HCT116 (cell line): ENCODE measurements around the gene RBM42. TPM values are rescaled to one million over a fixed set of nuclear protein-coding genes. Genes with fewer than 3 reads are reported as not detected.

Source experiments
- ATAC-seq: fragments of 200-7000 bp; cut with Tn5 transposase; 2 replicates; pipeline ENCODE4 v1.9.1; 2020; ENCODE audit warnings: mild to moderate bottlenecking, moderate library complexity
- BruUV-seq: library from RNA; stranded (reverse); fragments of 400-500 nt; replicated peaks from 2 replicates; lab custom pipeline; 2021; lab: Mats Ljungman, UMichigan
- CTCF ChIA-PET: fragments of 300-600 bp; sonication (Branson Sonifier 250); formaldehyde crosslinking; loops from one replicate; lab custom pipeline; 2021; ENCODE audit warnings: antibody characterized with exemption; lab: Charles Lee
- POLR2A ChIA-PET: fragments of 300-600, 350-600 bp; sonication (Branson Sonifier 250); formaldehyde crosslinking; loops from one replicate; lab custom pipeline; 2021; ENCODE audit warnings: antibody characterized with exemption; lab: Charles Lee
- RAD21 ChIA-PET, 2 experiments: fragments of 300-600 bp; sonication (Branson Sonifier 250); formaldehyde crosslinking; loops; one replicate each; lab custom pipeline; 2023; ENCODE audit warnings: low total read pairs in 2 of 2; ENCODE audit not compliant: uncharacterized antibody in 2 of 2, unreplicated experiment in 2 of 2, low non-redundant PET in 1 of 2; lab: Charles Lee
- DNase-seq: peaks from one replicate; pipeline ENCODE4 v3.0.0-alpha.2; 2010; ENCODE audit warnings: low read depth, low spot score
- H2AFZ ChIP-seq: fragments of 200-600 bp; shearing (Covaris generic), sonication (generic); 2 replicates; pipeline ENCODE4 v1.6.1; 2017; ENCODE audit warnings: low read depth, mixed run types, mixed read lengths, antibody characterized with exemption, low read length; ENCODE audit not compliant: poor library complexity, severe bottlenecking
- H3K27ac ChIP-seq: 2 replicates; pipeline ENCODE4 v1.5.1; 2012; ENCODE audit warnings: low read depth, low read length
- H3K27me3 ChIP-seq: fragments of 200-600 bp; sonication (generic); 2 replicates; pipeline ENCODE4 v1.6.1; 2016; ENCODE audit warnings: mixed run types, low read length, mixed read lengths; ENCODE audit not compliant: insufficient read depth
- H3K36me3 ChIP-seq, 2 experiments: fragments of 200-500 bp in 1 of 2; fragments of 200-600 bp in 1 of 2; sonication (Bioruptor generic) in 1 of 2; sonication (generic) in 1 of 2; 2 replicates each; pipeline versions ENCODE4 v1.5.1 to v1.6.1; 2014 to 2016; ENCODE audit warnings: low read length in 2 of 2, inconsistent platforms in 1 of 2, mixed read lengths in 1 of 2, mixed run types in 1 of 2; ENCODE audit not compliant: insufficient read depth in 2 of 2, control insufficient read depth in 1 of 2
- H3K4me1 ChIP-seq, 2 experiments: fragments of 200-600 bp in 1 of 2; sonication (generic) in 1 of 2; 2 replicates each; pipeline versions ENCODE4 v1.5.1 to v1.6.1; 2012 to 2017; ENCODE audit warnings: low read length in 2 of 2, inconsistent platforms in 1 of 2, mild to moderate bottlenecking in 1 of 2, mixed read lengths in 1 of 2, mixed run types in 1 of 2, moderate library complexity in 1 of 2; ENCODE audit not compliant: insufficient read depth in 2 of 2, control insufficient read depth in 1 of 2
- H3K4me2 ChIP-seq: fragments of 200-600 bp; sonication (generic); 2 replicates; pipeline ENCODE4 v1.6.1; 2017; ENCODE audit warnings: mixed run types, low read length, mixed read lengths
- H3K4me3 ChIP-seq, 2 experiments: fragments of 200-600 bp in 1 of 2; sonication (generic) in 1 of 2; replicated peaks in 1 of 2; 2 replicates each; pipeline ENCODE4 v1.5.1; 2011 to 2016; ENCODE audit warnings: low read length in 2 of 2, control low read depth in 1 of 2, low read depth in 1 of 2, mild to moderate bottlenecking in 1 of 2, mixed read lengths in 1 of 2, mixed run types in 1 of 2
- H3K79me2 ChIP-seq: fragments of 200-600 bp; sonication (generic); 2 replicates; pipeline ENCODE4 v1.6.1; 2017; ENCODE audit warnings: mild to moderate bottlenecking, mixed run types, low read length, moderate library complexity, mixed read lengths; ENCODE audit not compliant: insufficient read depth
- H3K9ac ChIP-seq: fragments of 200-600 bp; sonication (generic); 2 replicates; pipeline ENCODE4 v1.6.1; 2016; ENCODE audit warnings: low read length, mixed read lengths
- H3K9me2 ChIP-seq: fragments of 200-600 bp; sonication (generic), shearing (Covaris generic); 2 replicates; pipeline ENCODE4 v1.6.1; 2017; ENCODE audit warnings: mixed run types, mild to moderate bottlenecking, moderate library complexity; ENCODE audit not compliant: insufficient read depth
- H3K9me3 ChIP-seq, 2 experiments: fragments of 200-500 bp in 1 of 2; fragments of 200-600 bp in 1 of 2; sonication (Bioruptor generic) in 1 of 2; sonication (generic) in 1 of 2; 2 replicates each; pipeline ENCODE4 v1.6.1; 2014 to 2017; ENCODE audit warnings: low read length in 2 of 2, mixed read lengths in 2 of 2, inconsistent platforms in 1 of 2, low read depth in 1 of 2, mild to moderate bottlenecking in 1 of 2, mixed run types in 1 of 2, moderate library complexity in 1 of 2; ENCODE audit not compliant: control insufficient read depth in 1 of 2, insufficient read depth in 1 of 2
- H4K20me1 ChIP-seq: fragments of 200-600 bp; sonication (generic), shearing (Covaris generic); 2 replicates; pipeline ENCODE4 v1.6.1; 2017; ENCODE audit warnings: mixed run types, mild to moderate bottlenecking, moderate library complexity; ENCODE audit not compliant: insufficient read depth
- ATF3 ChIP-seq: IDR thresholded peaks from 2 replicates; pipeline ENCODE4 v1.6.1; 2012
- CBX3 ChIP-seq: IDR thresholded peaks from 2 replicates; pipeline ENCODE4 v1.6.1; 2012; ENCODE audit warnings: low read depth
- ELF1 ChIP-seq: IDR thresholded peaks from 2 replicates; pipeline ENCODE4 v1.6.1; 2012; ENCODE audit warnings: low read depth, borderline replicate concordance
- EZH2 ChIP-seq: fragments of 200-600 bp; sonication (generic); IDR thresholded peaks from 2 replicates; pipeline ENCODE4 v1.6.1; 2017; ENCODE audit warnings: antibody characterized with exemption, mixed run types
- EZH2phosphoT487 ChIP-seq: fragments of 200-600 bp; IDR thresholded peaks from 2 replicates; pipeline ENCODE4 v1.6.1; 2018; ENCODE audit warnings: antibody characterized with exemption, borderline replicate concordance
- FOSL1 ChIP-seq: IDR thresholded peaks from 2 replicates; pipeline ENCODE4 v1.6.1; 2012; ENCODE audit warnings: low read depth
- JUND ChIP-seq: IDR thresholded peaks from 2 replicates; pipeline ENCODE4 v1.6.1; 2012
- MAX ChIP-seq: IDR thresholded peaks from 2 replicates; pipeline ENCODE4 v1.6.1; 2012
- POLR2A ChIP-seq: IDR thresholded peaks from 2 replicates; pipeline ENCODE4 v1.7.0; 2011; ENCODE audit warnings: borderline replicate concordance; ENCODE audit not compliant: insufficient read depth, insufficient read length; ENCODE audit errors: extremely low read depth
- POLR2AphosphoS5 ChIP-seq: IDR thresholded peaks from 2 replicates; pipeline ENCODE4 v1.6.1; 2011; ENCODE audit warnings: mild to moderate bottlenecking, low read depth, low read length, moderate library complexity
- RAD21 ChIP-seq: IDR thresholded peaks from 2 replicates; pipeline ENCODE4 v1.6.1; 2012; ENCODE audit warnings: low read depth, mild to moderate bottlenecking
- REST ChIP-seq: IDR thresholded peaks from 2 replicates; pipeline ENCODE4 v1.6.1; 2012; ENCODE audit warnings: low read depth
- SIN3A ChIP-seq: IDR thresholded peaks from 2 replicates; pipeline ENCODE4 v1.6.1; 2012; ENCODE audit warnings: low read depth
- SP1 ChIP-seq: IDR thresholded peaks from 2 replicates; pipeline ENCODE4 v1.6.1; 2012; ENCODE audit warnings: low read depth
- TCF7L2 ChIP-seq: IDR thresholded peaks from 2 replicates; pipeline ENCODE4 v1.7.0; 2011; ENCODE audit warnings: borderline replicate concordance, inconsistent platforms; ENCODE audit not compliant: insufficient read depth, insufficient read length; ENCODE audit errors: extremely low read depth
- ZBTB33 ChIP-seq: IDR thresholded peaks from 2 replicates; pipeline ENCODE4 v1.6.1; 2011; ENCODE audit warnings: mild to moderate bottlenecking, low read length, moderate library complexity; ENCODE audit not compliant: insufficient replicate concordance; ENCODE audit errors: extremely low read depth
- ZFX ChIP-seq: fragments of 450-650 bp; IDR thresholded peaks from 2 replicates; pipeline ENCODE4 v1.6.1; 2017
- intact Hi-C: fragments of 100-400 bp; cut with micrococcal nuclease; formaldehyde crosslinking; loops from 2 replicates; pipeline ENCODE4 v1.10.0; 2022
- total RNA-seq: library from RNA; stranded (reverse); gene quantifications from one replicate; pipeline ENCODE4 v1.2.1, GENCODE V29; 2021; ENCODE audit not compliant: unreplicated experiment

Gene RBM42
- total RNA-seq, 1 experiment from 2014 or later: 87.2 TPM

- no peaks in the 10 kb centered on the region for H3K79me2 ChIP-seq
- POLR2A ChIA-PET: interaction anchor here (0.7 kb wide), 1 partner anchor 11 kb away, joined by 3 read pairs; the partner anchor contains the start of gene COX6B1
- no peaks in the 10 kb centered on the region for H4K20me1 ChIP-seq
- H3K4me1 ChIP-seq: 0 out of 4 replicates have a peak, but pooled peaks cover 0 to 4% of the 10 kb centered on the region in 2 experiments
- intact Hi-C loops: no loop called here
- no TSS peak for BruUV-seq
- H3K4me2 ChIP-seq: no peak overlapping the region
- no peak for ATAC-seq
- H3K4me3 ChIP-seq: no peak overlapping the region
- H3K27ac ChIP-seq: no peak overlapping the region
- H3K36me3 ChIP-seq: peaks cover 21 to 25% of the 10 kb centered on the region in 2 experiments; a peak in 3 of 4 replicates
- H3K9ac ChIP-seq: no peak overlapping the region
- DNase-seq: no peak
- CTCF ChIA-PET: no interaction called here
- no peak overlapping the region for H2AFZ ChIP-seq
- H3K27me3 ChIP-seq: no peaks in the 10 kb centered on the region
- H3K9me2 ChIP-seq: no peaks in the 10 kb centered on the region
- H3K9me3 ChIP-seq: no peaks in the 10 kb centered on the region
- RAD21 ChIA-PET: no interaction called here
- TF ChIP-seq ZFX (no peak), EZH2 (no peak), TCF7L2 (no peak), ELF1 (no peak), RAD21 (no peak)
Observed at GRCh38 chr19:35637165-35637564, 8.3 kb downstream of the RBM42 start.

GRCh38 chr19:35639321-35639639 is 10.4 kb downstream of the RBM42 start:
- no peak for ATAC-seq
- Histone ChIP-seq H4K20me1 (no peaks in the 10 kb centered on the region), H3K9me3 (no peaks in the 10 kb centered on the region), H3K9ac (no peak overlapping the region), H3K36me3 (peaks cover 9 to 16% of the 10 kb centered on the region in 2 experiments; a peak in 2 of 4 replicates), H3K27ac (no peak overlapping the region), H3K4me3 (no peak overlapping the region), H2AFZ (no peak overlapping the region), H3K4me1 (peaks cover 0 to 24% of the 10 kb centered on the region in 2 experiments; a peak in 1 of 4 replicates), H3K79me2 (no peaks in the 10 kb centered on the region), H3K4me2 (no peak overlapping the region), H3K9me2 (no peaks in the 10 kb centered on the region), H3K27me3 (no peaks in the 10 kb centered on the region)
- no peak for DNase-seq
- RAD21 ChIA-PET: no interaction called here
- intact Hi-C loops: no loop called here
- CTCF ChIA-PET: no interaction called here
- no TSS peak for BruUV-seq
- POLR2A ChIA-PET: interaction anchor here (0.6 kb wide), 1 partner anchor 264 kb away, joined by 5 read pairs; no protein-coding TSS in a partner anchor
- TF ChIP-seq JUND (no peak), POLR2AphosphoS5 (no peak), CBX3 (no peak), FOSL1 (no peak), POLR2A (no peak), MAX (no peak), SP1 (no peak), REST (no peak), SIN3A (no peak), EZH2phosphoT487 (no peak), ATF3 (no peak), ZBTB33 (no peak)
